Rectal smooth muscle tissue (tissue), 1 donor: ENCODE measurements around the gene CBX1.
A peak's percentile ranks its signal among the peaks of the same experiment; 100 is the strongest.
"Not testable (repeated sequence)": the region's sequence is repeated elsewhere in the genome, so short reads cannot be mapped to it uniquely, and the experiment has no call there.

Experiments used
- H3K27ac ChIP-seq: one replicate; pipeline ENCODE4 v1.7.0; 2013; ENCODE audit warnings: low read depth, low read length, inconsistent platforms
- H3K27me3 ChIP-seq: one replicate; pipeline ENCODE4 v1.7.0; 2013; ENCODE audit warnings: low read length; ENCODE audit not compliant: control insufficient read depth, insufficient read depth
- H3K36me3 ChIP-seq: one replicate; pipeline ENCODE4 v1.7.0; 2013; ENCODE audit warnings: low read length; ENCODE audit not compliant: control insufficient read depth, insufficient read depth
- H3K4me1 ChIP-seq: one replicate; pipeline ENCODE4 v1.7.0; 2013; ENCODE audit warnings: low read length; ENCODE audit not compliant: control insufficient read depth, insufficient read depth
- H3K4me3 ChIP-seq: one replicate; pipeline ENCODE4 v1.7.0; 2013; ENCODE audit warnings: low read length
- H3K9ac ChIP-seq: one replicate; pipeline ENCODE4 v1.7.0; 2013; ENCODE audit warnings: low read length

The CBX1 gene

GRCh38 chr17:48037838-48038323 is 63.4 kb downstream of the CBX1 start:
- no peaks in the 10 kb centered on the region for H3K36me3 ChIP-seq
- H3K4me1 ChIP-seq = peaks cover 8% of the 10 kb centered on the region
- no peak overlapping the region for H3K9ac ChIP-seq
- peaks cover 3% of the 10 kb centered on the region for H3K27me3 ChIP-seq
- H3K27ac ChIP-seq = peak overlapping the region; percentile 59
- peak overlapping the region; percentile 65 for H3K4me3 ChIP-seq

GRCh38 chr17:48037036-48037837 is 64.0 kb downstream of the CBX1 start, which contains the start of gene COPZ2:
Gene COPZ2 (minus strand): TSS chr17:48037797. CDS start chr17:48037777, 20 bp downstream.
- peaks cover 1% of the 10 kb centered on the region for H3K36me3 ChIP-seq
- peaks cover 3% of the 10 kb centered on the region for H3K27me3 ChIP-seq
- peak within 1 kb of the TSS; percentile 56 for H3K9ac ChIP-seq
- H3K27ac ChIP-seq = peak within 1 kb of the TSS; percentile 74
- H3K4me3 ChIP-seq = peak within 1 kb of the TSS; percentile 81
- H3K4me1 ChIP-seq = peaks cover 8% of the 10 kb centered on the region

- Histone ChIP-seq H3K27me3 (peaks cover 3% of the 10 kb centered on the region), H3K36me3 (peaks cover 4% of the 10 kb centered on the region), H3K27ac (peak overlapping the region; percentile 74), H3K4me3 (peak overlapping the region; percentile 81), H3K9ac (no peak overlapping the region), H3K4me1 (peaks cover 8% of the 10 kb centered on the region)
Measured at GRCh38 chr17:48036693-48037035, 64.6 kb downstream of the CBX1 start.

- H3K4me1 ChIP-seq, H3K27me3 ChIP-seq, H3K4me3 ChIP-seq, H3K27ac ChIP-seq, H3K9ac ChIP-seq, H3K36me3 ChIP-seq: not testable (repeated sequence)
Measured at GRCh38 chr17:48034734-48035133, 66.5 kb downstream of the CBX1 start.

GRCh38 chr17:48031966-48032365 is 69.3 kb downstream of the CBX1 start:
- H3K36me3 ChIP-seq = peaks cover 4% of the 10 kb centered on the region
- H3K4me3 ChIP-seq = no peak overlapping the region
- H3K27me3 ChIP-seq = no peaks in the 10 kb centered on the region
- H3K27ac ChIP-seq = no peak overlapping the region
- H3K9ac ChIP-seq = no peak overlapping the region
- peaks cover 4% of the 10 kb centered on the region for H3K4me1 ChIP-seq

- Histone ChIP-seq H3K4me1 (peaks cover 13% of the 10 kb centered on the region), H3K36me3 (peaks cover 4% of the 10 kb centered on the region), H3K4me3 (no peak overlapping the region), H3K27ac (no peak overlapping the region), H3K27me3 (no peaks in the 10 kb centered on the region), H3K9ac (no peak overlapping the region)
Measured at GRCh38 chr17:48030531-48030930, 70.7 kb downstream of the CBX1 start.

- H3K27ac ChIP-seq = no peak overlapping the region
- peaks cover 21% of the 10 kb centered on the region for H3K4me1 ChIP-seq
- no peak overlapping the region for H3K9ac ChIP-seq
Measured at GRCh38 chr17:48028736-48029135, 72.5 kb downstream of the CBX1 start.

GRCh38 chr17:48027322-48027981 is 73.8 kb downstream of the CBX1 start:
- Histone ChIP-seq H3K4me1 (peaks cover 21% of the 10 kb centered on the region), H3K36me3 (peaks cover 4% of the 10 kb centered on the region), H3K27me3 (no peaks in the 10 kb centered on the region), H3K27ac (no peak overlapping the region), H3K9ac (no peak overlapping the region), H3K4me3 (no peak overlapping the region)

More at GRCh38 chr17:48028736-48029135, 72.5 kb downstream of the CBX1 start:
- Histone ChIP-seq H3K27me3 (no peaks in the 10 kb centered on the region), H3K4me3 (no peak overlapping the region), H3K36me3 (peaks cover 4% of the 10 kb centered on the region)

- Histone ChIP-seq H3K36me3 (no peaks in the 10 kb centered on the region), H3K4me3 (peak overlapping the region; percentile 2), H3K9ac (no peak overlapping the region), H3K4me1 (peaks cover 21% of the 10 kb centered on the region), H3K27me3 (no peaks in the 10 kb centered on the region), H3K27ac (peak overlapping the region; percentile 35)
Measured at GRCh38 chr17:48026502-48027321, 74.6 kb downstream of the CBX1 start.

- Histone ChIP-seq H3K36me3 (no peaks in the 10 kb centered on the region), H3K27me3 (no peaks in the 10 kb centered on the region), H3K9ac (no peak overlapping the region), H3K4me1 (peaks cover 21% of the 10 kb centered on the region), H3K4me3 (peak overlapping the region; percentile 56), H3K27ac (no peak overlapping the region)
Measured at GRCh38 chr17:48025904-48026501, 75.3 kb downstream of the CBX1 start.

GRCh38 chr17:48025040-48025903 is 76.0 kb downstream of the CBX1 start:
- Histone ChIP-seq H3K36me3 (no peaks in the 10 kb centered on the region), H3K27ac (no peak overlapping the region), H3K27me3 (no peaks in the 10 kb centered on the region), H3K4me3 (peak overlapping the region; percentile 64), H3K9ac (no peak overlapping the region), H3K4me1 (peaks cover 21% of the 10 kb centered on the region)
